Measurements from ENCODE around the gene NHLRC1. TPM values are rescaled to one million over a fixed set of nuclear protein-coding genes. Genes with fewer than 3 reads are reported as not detected.
A peak's percentile ranks its signal among the peaks of the same experiment; 100 is the strongest.
"Not testable (repeated sequence)": the region's sequence is repeated elsewhere in the genome, so short reads cannot be mapped to it uniquely, and the experiment has no call there.

The NHLRC1 gene
- polyA plus RNA-seq (ENCODE audit: insufficient read length in 12 of 12), result 1 to 10 TPM in 10 of 12 donors, not detected in 2; 2.0 to 4.7 (median 2.6) TPM
- long read RNA-seq, donor 1, transcript NHLRC1-201 (1 exons, 2,248 nt), result major isoform, 6 of 6 reads
- long read RNA-seq, donor 1, partial matches to known transcripts, result 0 of 6 reads
- long read RNA-seq, donor 1, other reads (novel, unspliced or antisense), result 0 of 6 reads
- long read RNA-seq, donor 2, partial matches to known transcripts, result 0 of 4 reads
- long read RNA-seq, donor 2, other reads (novel, unspliced or antisense), result 0 of 4 reads
- long read RNA-seq, donor 3, partial matches to known transcripts, result 0 of 2 reads
- long read RNA-seq, donor 3, other reads (novel, unspliced or antisense), result 0 of 2 reads
- long read RNA-seq, donor 4, partial matches to known transcripts, result 0 of 2 reads
- long read RNA-seq, donor 4, other reads (novel, unspliced or antisense), result 0 of 2 reads
- long read RNA-seq, donor 5, transcript NHLRC1-201 (1 exons, 2,248 nt), result major isoform, 6 of 6 reads
- long read RNA-seq, donor 5, partial matches to known transcripts, result 0 of 6 reads
- long read RNA-seq, donor 5, other reads (novel, unspliced or antisense), result 0 of 6 reads
- long read RNA-seq, donor 6, partial matches to known transcripts, result 0 of 2 reads
- long read RNA-seq, donor 6, other reads (novel, unspliced or antisense), result 0 of 2 reads
- long read RNA-seq, donor 7, partial matches to known transcripts, result 0 of 2 reads
- long read RNA-seq, donor 7, other reads (novel, unspliced or antisense), result 0 of 2 reads
- long read RNA-seq, donor 8, partial matches to known transcripts, result 0 of 3 reads
- long read RNA-seq, donor 8, other reads (novel, unspliced or antisense), result 0 of 3 reads
- long read RNA-seq, donor 9, partial matches to known transcripts, result 0 of 4 reads
- long read RNA-seq, donor 9, other reads (novel, unspliced or antisense), result 0 of 4 reads
- long read RNA-seq, donor 10, transcript NHLRC1-201 (1 exons, 2,248 nt), result major isoform, 13 of 13 reads
- long read RNA-seq, donor 10, partial matches to known transcripts, result 0 of 13 reads
- long read RNA-seq, donor 10, other reads (novel, unspliced or antisense), result 0 of 13 reads
- long read RNA-seq, donor 11, partial matches to known transcripts, result 0 of 2 reads
- long read RNA-seq, donor 11, other reads (novel, unspliced or antisense), result 0 of 2 reads

- peak; percentile 89 for DNase-seq
These were observed at the start of gene NHLRC1 for GRCh38 chr6:18122128-18123093. Gene NHLRC1, minus strand, starts transcription at chr6:18122677. Its CDS starts 71 bp downstream, at chr6:18122606.

- DNase-seq, result no peak
These were observed 49.4 kb upstream of the NHLRC1 start for GRCh38 chr6:18171871-18172270.

DNA sequence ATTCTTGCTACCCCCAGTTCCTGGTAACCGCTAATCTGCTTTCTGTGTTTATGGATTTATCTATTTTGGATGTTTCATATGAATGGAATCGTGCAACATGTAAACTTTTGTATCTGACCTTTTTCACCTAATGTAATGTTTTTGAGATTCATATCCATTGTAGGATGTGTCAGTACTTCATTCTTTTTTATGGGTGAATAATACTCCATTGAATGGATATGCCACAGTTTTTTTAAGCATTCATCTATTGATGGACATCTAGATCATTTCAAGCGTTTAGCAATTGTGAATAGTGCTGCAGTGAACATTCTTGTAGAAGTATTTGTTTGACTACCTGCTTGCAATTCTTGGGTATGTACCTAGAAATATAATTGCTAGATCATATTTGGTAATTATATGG, 45.8 kb upstream of the NHLRC1 start:
- no peak for DNase-seq

GRCh38 chr6:18166312-18167036, 44.0 kb upstream of the NHLRC1 start:
- DNase-seq, result no peak

DNA sequence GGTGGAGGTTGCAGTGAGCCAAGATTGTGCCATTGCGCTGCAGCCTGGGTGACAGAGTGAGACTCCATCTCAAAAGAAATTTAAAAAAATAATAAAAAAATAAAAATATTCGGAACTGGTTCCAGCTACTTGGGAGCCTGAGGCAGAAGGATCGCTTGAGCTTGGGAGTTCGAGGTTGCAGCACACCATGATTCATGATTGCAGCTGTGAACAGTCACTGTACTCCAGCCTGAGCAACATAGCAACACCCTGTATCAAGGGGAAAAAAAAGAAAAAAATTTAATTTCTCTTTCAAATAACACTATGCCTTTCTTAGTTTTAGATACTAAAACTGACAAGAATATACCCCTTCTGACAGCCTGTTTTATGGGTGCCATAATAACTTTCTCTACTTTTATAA, 43.3 kb upstream of the NHLRC1 start:
- no peak for DNase-seq

- no peak for DNase-seq
These were observed 39.9 kb upstream of the NHLRC1 start for GRCh38 chr6:18162401-18162800.

GRCh38 chr6:18161431-18161830, 39.0 kb upstream of the NHLRC1 start:
- no peak for DNase-seq

GRCh38 chr6:18160911-18161310, 38.4 kb upstream of the NHLRC1 start:
- no peak for DNase-seq

- DNase-seq, result peak; percentile 18
These were observed 33.5 kb upstream of the NHLRC1 start for GRCh38 chr6:18155864-18156421.

DNA sequence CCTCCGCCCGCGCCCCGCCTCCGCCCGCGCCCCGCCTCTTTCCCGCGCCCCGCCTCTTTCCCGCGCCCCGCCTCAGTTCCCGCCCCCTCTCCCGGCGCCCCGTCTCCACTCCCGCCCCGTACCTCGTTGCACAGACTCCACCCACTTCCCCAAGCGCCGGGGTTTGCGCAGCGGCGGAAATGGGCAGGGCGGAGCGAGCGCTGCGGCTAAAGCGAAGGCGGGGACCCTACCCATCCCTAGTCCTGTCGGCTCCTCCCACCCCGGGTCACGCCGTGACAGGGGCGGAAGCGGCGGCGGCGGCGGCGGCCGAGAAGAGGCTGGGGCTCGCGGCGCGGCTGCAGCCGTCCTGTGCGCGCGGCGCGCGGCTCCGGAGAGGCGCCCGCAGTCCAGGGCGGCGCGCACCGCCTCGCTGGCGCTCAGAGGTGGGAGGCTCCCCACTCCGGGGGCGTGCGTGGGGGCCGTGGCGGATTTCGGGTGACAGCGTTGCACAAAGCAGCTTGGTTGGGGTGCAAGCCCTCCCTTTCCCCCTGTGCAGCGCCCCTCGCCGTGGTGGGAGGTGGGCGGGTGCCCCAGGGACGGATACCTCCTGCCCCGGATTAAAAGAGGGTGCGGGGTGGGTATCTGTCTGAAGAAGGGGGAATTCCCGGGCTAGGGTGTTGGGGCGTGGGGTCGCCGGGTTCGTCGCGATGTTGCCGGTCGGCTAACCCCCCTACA, 32.8 kb upstream of the NHLRC1 start, which contains the start of gene KDM1B:
TSS of gene KDM1B (plus strand) at position 273 of the 714 bp plus-strand sequence. CDS start 4,474 bp downstream, outside the sequence.
- peak; percentile 97 for DNase-seq

DNA sequence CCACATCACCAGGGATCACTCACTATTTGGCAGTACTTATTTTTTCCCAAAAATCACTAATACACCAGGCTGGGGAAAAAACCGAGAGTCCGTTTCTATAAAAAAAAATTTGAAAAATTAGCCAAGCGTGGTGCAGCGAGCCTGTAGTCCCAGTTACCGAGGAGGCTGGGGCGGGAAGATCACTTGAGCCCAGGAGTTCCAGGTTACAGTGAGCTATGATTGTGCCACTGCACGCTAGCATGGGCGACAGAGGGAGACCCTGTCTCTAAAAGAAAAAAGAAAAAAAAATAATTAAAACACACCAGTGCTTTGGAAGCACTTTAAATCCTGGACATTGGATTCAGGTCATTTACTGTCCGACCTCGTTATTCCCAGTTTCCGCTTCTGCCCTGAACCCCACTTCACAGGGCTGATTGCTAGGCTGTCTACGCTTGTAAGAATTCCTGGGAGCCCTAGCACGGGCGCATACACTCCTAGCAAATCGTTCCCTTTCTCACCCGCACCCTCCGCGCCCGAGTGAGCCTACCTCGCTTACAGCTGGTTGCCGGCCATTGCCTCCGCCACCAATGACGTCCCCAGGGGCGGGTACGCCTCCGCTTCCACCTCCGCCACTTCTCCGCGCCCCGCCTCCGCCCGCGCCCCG, 32.2 kb upstream of the NHLRC1 start, which contains the start of gene TPMT:
TSS of gene TPMT (minus strand) at position 571 of the 643 bp plus-strand sequence. CDS start 5,950 bp downstream, outside the sequence.
- peak; percentile 7 for DNase-seq

DNA sequence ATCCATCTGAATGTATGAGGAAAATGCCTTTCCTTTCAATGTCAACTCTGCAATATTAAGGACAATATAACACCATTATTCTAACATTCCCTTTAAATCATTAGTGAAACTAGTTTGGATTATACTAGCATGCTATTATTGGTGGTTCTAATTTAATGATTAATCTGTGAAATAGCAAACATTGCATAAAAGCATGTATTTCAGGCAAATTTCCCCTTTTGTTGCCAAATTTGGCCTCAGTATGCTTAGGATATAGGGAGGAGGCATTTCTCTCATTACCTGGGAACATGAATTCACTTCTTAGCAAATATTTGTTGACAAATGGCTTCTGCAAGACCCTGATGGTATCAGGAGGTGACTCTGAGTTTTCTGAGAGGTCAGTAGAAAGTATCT, 30.8 kb upstream of the NHLRC1 start:
- DNase-seq, result no peak

GRCh38 chr6:18151801-18152200, 29.3 kb upstream of the NHLRC1 start:
- no peak for DNase-seq

DNA sequence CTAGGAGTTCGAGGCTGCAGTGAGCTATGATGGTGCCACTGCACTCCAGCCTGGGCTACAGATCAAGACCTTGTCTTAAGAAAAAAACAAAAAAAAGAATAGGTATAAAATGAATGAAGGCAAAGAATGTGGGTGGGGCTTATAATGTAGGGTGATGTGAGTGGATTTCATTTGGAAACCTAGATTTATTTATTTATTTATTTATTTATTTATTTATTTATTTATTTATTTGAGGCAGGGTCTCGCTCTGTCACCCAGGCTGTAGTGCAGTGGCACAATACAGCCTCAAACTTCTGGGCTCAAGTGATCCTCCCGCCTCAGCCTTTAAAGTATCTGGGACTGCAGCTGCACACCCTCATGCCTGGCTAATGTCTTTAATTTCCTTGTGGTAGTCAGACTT, 28.9 kb upstream of the NHLRC1 start:
- DNase-seq, result not testable (repeated sequence)

- DNase-seq, result no peak
These were observed 26.0 kb upstream of the NHLRC1 start for GRCh38 chr6:18148304-18149025.

GRCh38 chr6:18147616-18148015, 25.1 kb upstream of the NHLRC1 start:
- no peak for DNase-seq

DNA sequence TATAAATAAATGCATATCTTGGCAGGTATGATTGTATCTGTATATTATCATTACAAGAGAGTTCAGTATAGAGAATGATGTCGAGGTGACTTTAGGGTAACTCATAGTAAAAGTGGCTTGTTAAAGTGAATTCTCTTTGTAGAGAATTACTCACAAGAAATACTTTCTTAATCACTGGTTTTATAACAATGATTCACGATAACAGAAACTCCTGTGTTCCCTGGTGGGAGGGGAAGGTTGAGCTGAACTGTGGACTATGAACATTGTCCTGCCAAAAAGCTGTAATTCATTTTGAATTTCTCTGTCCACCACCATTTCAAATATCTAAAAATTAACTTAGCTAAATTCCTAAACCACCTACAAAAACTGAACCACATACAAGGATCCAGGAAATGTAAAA, 24.7 kb upstream of the NHLRC1 start:
- no peak for DNase-seq

DNA sequence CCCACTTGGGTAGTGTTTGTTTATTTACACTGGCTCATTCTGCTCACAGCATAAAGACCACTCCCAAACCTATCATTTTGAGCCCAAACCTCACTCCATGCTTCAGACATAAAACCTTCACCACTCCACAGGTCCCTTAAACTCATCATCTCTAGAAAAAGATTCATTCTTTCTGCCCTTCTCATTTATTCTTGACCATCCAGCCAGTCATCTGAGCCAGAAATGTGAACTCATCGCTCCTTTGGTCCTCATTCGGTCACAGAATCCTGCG, 20.0 kb upstream of the NHLRC1 start:
- DNase-seq, result no peak
